ENCODE data around the gene POLL. TPM values are rescaled to one million over a fixed set of nuclear protein-coding genes. Genes with fewer than 3 reads are reported as not detected.

Gene POLL
- total and polyA plus RNA-seq, 10 of the 15 experiments (the other 5 are each of a cell fraction or from before 2014, with no cell fraction given), result 1.5 to 25.4 (median 13.8) TPM

GRCh38 chr10:101587725-101588653, at the start of gene POLL, which contains the start of gene DPCD (continued):
- TF ChIP-seq NKRF (conservative IDR thresholded peaks at IDR 0.05) (peak; percentile 92), CBFB (IDR thresholded peaks at IDR 0.05; ENCODE audit: low read depth) (no peak), ZSCAN29 (IDR thresholded peaks at IDR 0.05) (no peak), SRF (IDR thresholded peaks at IDR 0.05; ENCODE audit: low read depth in 2 of 2, low read length in 2 of 2) (no peak), PAX8 (IDR thresholded peaks at IDR 0.05) (no peak), SMARCA5 (IDR thresholded peaks at IDR 0.05) (0 out of 2 replicates have a peak, but pooled peaks have one; percentile 56), USF1 (IDR thresholded peaks at IDR 0.05; ENCODE audit: borderline replicate concordance, extremely low read length, insufficient read depth, low read depth, low read length) (no peak), BACH1 (IDR thresholded peaks at IDR 0.05; ENCODE audit: borderline replicate concordance) (no peak), PKNOX1 (IDR thresholded peaks at IDR 0.05) (peak; percentile 59), ETV6 (conservative IDR thresholded peaks at IDR 0.05 in 1 of 2, IDR thresholded peaks at IDR 0.05 in 1 of 2; ENCODE audit: borderline replicate concordance in 1 of 2, low read depth in 1 of 2) (no peak), BMI1 (IDR thresholded peaks at IDR 0.05; ENCODE audit: borderline replicate concordance) (peak; percentile 99), IKZF1 (conservative IDR thresholded peaks at IDR 0.05) (peak; percentile 64), MAX (IDR thresholded peaks at IDR 0.05; ENCODE audit: low read depth, low read length) (peak; percentile 16; the same call in 1 of the 2 replicates), CHD4 (IDR thresholded peaks at IDR 0.05) (no peak), SMAD5 (IDR thresholded peaks at IDR 0.05; ENCODE audit: low read depth) (no peak), POLR2A (IDR thresholded peaks at IDR 0.05; ENCODE audit: low read depth, low read length) (peak; percentile 70), POU2F2 (IDR thresholded peaks at IDR 0.05; ENCODE audit: borderline replicate concordance, low read depth, low read length) (0 out of 3 replicates have a peak, but pooled peaks have one; percentile 55), JUND (IDR thresholded peaks at IDR 0.05; ENCODE audit: low read depth, low read length) (no peak), POLR2AphosphoS5 (IDR thresholded peaks at IDR 0.05; ENCODE audit: low read length) (peak; percentile 49; the same call in 1 of the 2 replicates), YY1 (IDR thresholded peaks at IDR 0.05; ENCODE audit: low read depth, low read length) (peak; percentile 97), IRF3 (IDR thresholded peaks at IDR 0.05) (no peak), NR2C1 (IDR thresholded peaks at IDR 0.05) (peak; percentile 99), POLR2AphosphoS2 (IDR thresholded peaks at IDR 0.05; ENCODE audit: low read depth, low read length) (no peak)
- TF ChIP-seq, protein P1, sequence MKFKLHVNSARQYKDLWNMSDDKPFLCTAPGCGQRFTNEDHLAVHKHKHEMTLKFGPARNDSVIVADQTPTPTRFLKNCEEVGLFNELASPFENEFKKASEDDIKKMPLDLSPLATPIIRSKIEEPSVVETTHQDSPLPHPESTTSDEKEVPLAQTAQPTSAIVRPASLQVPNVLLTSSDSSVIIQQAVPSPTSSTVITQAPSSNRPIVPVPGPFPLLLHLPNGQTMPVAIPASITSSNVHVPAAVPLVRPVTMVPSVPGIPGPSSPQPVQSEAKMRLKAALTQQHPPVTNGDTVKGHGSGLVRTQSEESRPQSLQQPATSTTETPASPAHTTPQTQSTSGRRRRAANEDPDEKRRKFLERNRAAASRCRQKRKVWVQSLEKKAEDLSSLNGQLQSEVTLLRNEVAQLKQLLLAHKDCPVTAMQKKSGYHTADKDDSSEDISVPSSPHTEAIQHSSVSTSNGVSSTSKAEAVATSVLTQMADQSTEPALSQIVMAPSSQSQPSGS (IDR thresholded peaks at IDR 0.05; ENCODE audit: low read length), result no peak

All from GM12878 (cell line).